ENCODE measurements around the gene LHX6.

The LHX6 gene

DNA sequence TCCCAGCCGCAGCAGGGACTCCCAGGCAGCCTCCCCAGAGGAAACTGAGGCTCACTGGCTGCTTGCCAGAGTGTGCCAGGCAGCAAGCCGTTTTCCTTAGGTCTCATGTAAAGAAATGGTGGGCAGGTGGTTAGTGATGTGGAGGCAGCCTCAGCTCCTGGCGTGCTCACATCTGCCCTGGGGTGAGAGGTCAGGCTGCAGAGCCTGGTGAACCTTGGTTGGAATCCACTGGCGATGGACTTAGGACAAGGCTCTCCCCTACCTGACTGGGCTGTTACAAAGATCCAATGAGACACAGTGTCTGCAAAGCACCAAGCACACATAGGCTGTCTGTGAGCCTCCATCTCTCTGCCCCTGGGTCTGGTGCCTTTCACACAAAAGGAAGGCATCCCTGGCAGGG is 30.9 kb downstream of the LHX6 start:
- TF ChIP-seq, protein P1, sequence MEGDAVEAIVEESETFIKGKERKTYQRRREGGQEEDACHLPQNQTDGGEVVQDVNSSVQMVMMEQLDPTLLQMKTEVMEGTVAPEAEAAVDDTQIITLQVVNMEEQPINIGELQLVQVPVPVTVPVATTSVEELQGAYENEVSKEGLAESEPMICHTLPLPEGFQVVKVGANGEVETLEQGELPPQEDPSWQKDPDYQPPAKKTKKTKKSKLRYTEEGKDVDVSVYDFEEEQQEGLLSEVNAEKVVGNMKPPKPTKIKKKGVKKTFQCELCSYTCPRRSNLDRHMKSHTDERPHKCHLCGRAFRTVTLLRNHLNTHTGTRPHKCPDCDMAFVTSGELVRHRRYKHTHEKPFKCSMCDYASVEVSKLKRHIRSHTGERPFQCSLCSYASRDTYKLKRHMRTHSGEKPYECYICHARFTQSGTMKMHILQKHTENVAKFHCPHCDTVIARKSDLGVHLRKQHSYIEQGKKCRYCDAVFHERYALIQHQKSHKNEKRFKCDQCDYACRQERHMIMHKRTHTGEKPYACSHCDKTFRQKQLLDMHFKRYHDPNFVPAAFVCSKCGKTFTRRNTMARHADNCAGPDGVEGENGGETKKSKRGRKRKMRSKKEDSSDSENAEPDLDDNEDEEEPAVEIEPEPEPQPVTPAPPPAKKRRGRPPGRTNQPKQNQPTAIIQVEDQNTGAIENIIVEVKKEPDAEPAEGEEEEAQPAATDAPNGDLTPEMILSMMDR (IDR thresholded peaks at IDR 0.05; ENCODE audit: extremely low read depth, missing control alignments): no peak

DNA sequence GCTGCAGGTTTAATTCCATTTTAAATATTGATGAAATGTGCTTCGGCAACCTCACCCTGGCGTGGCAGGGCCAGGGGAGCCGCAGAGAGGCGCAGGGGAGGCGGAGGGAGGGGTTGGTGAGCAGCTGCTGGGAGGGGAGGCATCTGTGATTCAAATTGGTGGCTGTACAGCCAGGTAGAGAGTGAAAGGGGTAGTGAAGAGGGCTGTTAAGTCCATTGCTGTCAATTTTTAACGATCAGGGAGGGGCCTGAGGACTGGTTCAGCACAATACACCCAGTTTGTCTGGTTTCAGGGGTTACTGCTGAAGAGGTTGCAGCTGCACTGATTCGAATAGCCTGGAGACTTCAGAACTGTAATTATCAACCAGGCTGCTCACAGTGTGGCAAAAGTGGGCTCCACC is 31.3 kb downstream of the LHX6 start:
- DNase-seq (ENCODE audit: low spot score): no peak
- TF ChIP-seq, protein P1 (IDR thresholded peaks at IDR 0.05; ENCODE audit: extremely low read depth, missing control alignments): no peak

More for the DNA sequence above, 30.9 kb downstream of the LHX6 start:
- no peak for DNase-seq (ENCODE audit: low spot score)

DNA sequence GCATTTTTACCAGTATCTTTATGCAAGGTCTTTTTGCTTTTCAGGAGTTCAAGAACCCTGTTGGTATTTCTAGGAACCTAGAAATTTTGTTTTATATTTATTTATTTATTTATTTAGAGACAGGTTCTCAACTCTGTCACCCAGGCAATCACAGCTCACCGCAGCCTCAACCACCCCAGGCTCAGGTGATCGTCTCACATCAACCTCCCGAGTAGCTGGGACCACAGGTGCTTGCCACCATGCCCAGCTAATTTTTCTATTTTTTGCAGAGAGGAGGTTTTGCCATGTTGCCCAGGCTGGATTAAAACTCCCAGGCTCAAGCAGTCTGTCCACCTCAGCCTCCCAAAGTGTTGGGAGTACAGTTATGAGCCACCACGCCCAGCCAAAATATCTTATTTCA is 32.9 kb downstream of the LHX6 start:
- TF ChIP-seq, protein P1 (IDR thresholded peaks at IDR 0.05; ENCODE audit: extremely low read depth, missing control alignments): no peak
- DNase-seq (ENCODE audit: low spot score): no peak

DNA sequence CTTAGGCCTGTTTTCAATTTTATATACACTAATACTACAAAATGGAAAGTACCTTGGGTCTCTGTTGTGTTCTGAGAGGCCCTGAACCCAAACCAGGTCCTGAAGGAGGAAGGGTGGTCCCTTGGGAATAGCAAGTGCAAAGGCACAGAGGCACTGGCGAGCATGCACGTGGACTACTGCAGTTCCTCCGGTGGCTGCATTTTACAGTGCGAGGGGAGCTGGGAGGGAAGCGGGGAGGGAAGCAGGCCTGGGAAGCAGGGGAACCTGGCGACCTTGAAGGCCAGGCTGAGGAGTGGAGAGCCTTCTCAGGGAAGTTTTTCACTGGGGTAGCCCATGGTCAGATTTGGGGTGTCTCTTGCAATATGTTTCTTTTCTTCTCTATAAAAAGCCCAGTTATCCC is 35.1 kb downstream of the LHX6 start:
- TF ChIP-seq, protein P1 (IDR thresholded peaks at IDR 0.05; ENCODE audit: extremely low read depth, missing control alignments): no peak
- DNase-seq (ENCODE audit: low spot score): no peak

DNA sequence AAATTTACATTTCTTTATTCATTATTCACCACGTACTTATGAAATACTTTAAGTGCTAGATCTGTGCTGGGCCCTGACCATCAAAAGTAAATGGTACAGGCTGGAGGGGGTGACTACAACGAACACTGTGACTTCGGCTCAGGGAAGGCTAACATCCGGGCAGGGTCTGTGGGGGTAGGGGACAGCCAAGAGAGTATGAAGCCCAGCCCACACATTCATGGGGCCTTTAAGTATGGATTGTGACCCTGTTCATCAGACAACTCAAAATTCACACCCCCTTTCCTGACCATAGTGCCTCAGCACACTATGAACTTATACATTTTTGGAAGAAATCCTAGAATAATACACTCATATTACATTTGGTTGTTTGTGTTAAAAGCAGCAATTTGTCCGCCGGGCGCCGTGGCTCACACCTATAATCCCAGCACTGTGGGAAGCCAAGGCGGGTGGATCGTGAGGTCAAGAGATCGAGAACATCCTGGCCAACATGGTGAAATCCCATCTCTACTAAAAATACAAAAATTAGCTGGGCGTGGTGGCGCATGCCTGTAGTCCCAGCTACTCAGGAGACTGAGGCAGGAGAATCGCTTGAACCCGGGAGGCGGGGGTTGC is 35.7 kb downstream of the LHX6 start:
- no peak for DNase-seq (ENCODE audit: low spot score)
- TF ChIP-seq, protein P1 (IDR thresholded peaks at IDR 0.05; ENCODE audit: extremely low read depth, missing control alignments): no peak

DNA sequence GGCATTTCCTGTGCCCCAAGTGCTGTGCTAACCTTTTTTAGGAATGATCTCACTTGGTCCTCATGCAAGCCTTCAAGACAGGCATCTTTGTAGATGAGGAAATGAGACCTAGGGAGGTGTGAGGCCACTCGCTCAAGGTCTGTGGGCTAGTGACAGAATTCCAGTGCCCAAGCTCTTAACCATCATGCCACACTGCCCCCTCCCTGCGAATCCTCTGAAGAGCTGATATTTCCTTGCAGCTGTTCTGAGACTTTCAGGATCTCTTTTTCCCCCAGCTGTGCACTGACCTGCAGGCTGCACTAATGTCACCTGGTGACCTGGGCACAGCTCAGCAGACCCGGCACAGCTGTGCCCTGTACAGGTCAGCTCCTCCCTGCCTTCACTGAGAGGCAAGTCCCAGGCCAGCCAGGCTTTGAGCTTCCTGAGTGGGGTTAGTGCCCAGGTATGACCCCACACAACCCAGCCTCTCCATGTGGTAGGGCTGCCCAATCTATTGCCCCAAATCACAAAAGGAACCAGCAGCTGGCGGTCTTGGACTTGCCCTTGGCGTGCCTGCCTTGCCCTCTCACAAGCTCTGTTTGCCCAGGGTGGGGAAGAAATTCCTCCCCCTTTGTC is 36.4 kb downstream of the LHX6 start:
- no peak for DNase-seq (ENCODE audit: low spot score)
- TF ChIP-seq, protein P1 (IDR thresholded peaks at IDR 0.05; ENCODE audit: extremely low read depth, missing control alignments): no peak

DNA sequence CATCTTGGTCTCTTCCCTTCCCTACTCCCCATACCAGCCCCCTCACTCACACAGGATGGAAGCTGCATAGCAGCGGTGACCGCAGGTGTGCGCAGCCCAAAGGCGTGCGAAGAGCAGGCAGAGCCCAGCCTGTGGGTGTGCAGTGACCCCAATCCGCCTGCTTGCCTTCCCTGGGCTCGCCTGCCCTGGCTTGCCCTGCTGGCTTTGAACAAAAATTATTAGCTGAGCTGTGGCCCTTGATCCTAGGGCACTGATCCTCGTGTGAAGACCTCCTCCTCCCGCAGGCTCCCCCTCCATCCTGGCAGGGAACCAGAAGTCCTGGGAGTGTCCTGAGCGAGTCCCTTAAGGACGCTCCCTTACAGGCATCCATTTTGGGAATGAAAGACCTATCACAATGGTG is 37.2 kb downstream of the LHX6 start:
- DNase-seq (ENCODE audit: low spot score): no peak
- TF ChIP-seq, protein P1 (IDR thresholded peaks at IDR 0.05; ENCODE audit: extremely low read depth, missing control alignments): no peak
